DOHH2 (cell line): ENCODE measurements around the gene NSG2.

Experiments used
- EZH2phosphoT487 ChIP-seq: fragments of 200-600 bp; sonication (generic); IDR thresholded peaks from 2 replicates; pipeline ENCODE4 v1.6.1; 2017; ENCODE audit warnings: borderline replicate concordance, mild to moderate bottlenecking, antibody characterized with exemption, low read length, moderate library complexity, mixed read lengths
- TF ChIP-seq, protein P1 (sequence below): fragments of 200-600 bp; sonication (generic); IDR thresholded peaks from one replicate; pipeline ENCODE4 v1.5.1; 2014; ENCODE audit warnings: antibody characterized with exemption, mild to moderate bottlenecking, low read depth, low read length; ENCODE audit not compliant: poor library complexity, severe bottlenecking

DNA sequence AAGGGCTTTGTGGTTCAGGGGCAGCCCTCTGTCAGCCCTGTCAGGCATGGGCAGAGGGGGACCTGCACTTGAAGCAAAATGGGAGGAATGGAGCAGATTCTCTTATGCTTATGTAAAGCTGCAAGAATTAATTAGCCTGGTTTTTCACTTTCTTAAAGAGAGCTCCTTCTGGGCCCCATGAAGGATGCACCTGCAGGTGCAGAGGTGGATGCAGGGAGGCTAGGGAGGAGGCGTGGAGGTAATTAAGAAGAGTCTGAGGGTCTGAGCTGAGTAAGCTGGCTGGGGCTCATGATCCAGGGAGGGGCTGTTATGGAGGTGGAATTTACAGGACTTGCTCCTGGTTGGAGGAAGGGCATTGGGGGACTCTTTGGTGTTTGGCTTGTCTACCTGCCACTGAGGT lies 22.0 kb downstream of the NSG2 start:
- TF ChIP-seq, protein P1, sequence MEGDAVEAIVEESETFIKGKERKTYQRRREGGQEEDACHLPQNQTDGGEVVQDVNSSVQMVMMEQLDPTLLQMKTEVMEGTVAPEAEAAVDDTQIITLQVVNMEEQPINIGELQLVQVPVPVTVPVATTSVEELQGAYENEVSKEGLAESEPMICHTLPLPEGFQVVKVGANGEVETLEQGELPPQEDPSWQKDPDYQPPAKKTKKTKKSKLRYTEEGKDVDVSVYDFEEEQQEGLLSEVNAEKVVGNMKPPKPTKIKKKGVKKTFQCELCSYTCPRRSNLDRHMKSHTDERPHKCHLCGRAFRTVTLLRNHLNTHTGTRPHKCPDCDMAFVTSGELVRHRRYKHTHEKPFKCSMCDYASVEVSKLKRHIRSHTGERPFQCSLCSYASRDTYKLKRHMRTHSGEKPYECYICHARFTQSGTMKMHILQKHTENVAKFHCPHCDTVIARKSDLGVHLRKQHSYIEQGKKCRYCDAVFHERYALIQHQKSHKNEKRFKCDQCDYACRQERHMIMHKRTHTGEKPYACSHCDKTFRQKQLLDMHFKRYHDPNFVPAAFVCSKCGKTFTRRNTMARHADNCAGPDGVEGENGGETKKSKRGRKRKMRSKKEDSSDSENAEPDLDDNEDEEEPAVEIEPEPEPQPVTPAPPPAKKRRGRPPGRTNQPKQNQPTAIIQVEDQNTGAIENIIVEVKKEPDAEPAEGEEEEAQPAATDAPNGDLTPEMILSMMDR = no peak
- TF ChIP-seq EZH2phosphoT487 = no peak
